ENCODE data around the gene CYS1. TPM values are rescaled to one million over a fixed set of nuclear protein-coding genes. Genes with fewer than 3 reads are reported as not detected.

The CYS1 gene
- polyA plus RNA-seq, 3 donors: not detected

DNA sequence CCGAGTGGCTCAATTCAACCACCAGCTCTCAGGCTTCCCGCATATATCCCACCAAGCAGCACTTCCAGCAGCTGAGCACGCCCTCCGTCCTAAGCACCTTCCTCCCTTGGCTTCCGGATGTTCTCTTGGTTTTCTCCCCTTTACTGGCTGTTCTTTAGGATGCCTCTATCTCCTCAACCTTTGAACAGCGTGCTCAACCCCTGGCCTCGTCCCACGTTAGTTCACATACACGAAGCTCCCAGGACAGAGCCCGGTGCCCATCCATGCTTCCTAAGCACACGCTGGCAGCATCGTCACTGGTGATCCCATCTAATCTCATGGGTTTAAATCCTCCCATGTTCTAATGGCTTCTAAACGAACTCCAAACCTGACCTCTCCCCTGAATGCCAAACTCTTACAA, 3.7 kb downstream of the CYS1 start:
- Mint-ChIP-seq H3K4me3 (peak overlapping the region in 1 of 2 donors; percentile 86), H3K4me1 (peaks cover 16% of the 10 kb centered on the region), H3K9me3 (peaks cover 0 to 15% (median 6%) of the 10 kb centered on the region in 7 donors), H3K27me3 (ENCODE audit: low read depth in 3 of 3) (peaks cover 73 to 83% (median 76%) of the 10 kb centered on the region in 3 donors), H3K36me3 (peaks cover 0 to 9% of the 10 kb centered on the region in 2 donors), H3K27ac (no peak overlapping the region)
- Histone ChIP-seq H3K27me3 (ENCODE audit: control insufficient read depth in 2 of 2, insufficient read depth in 2 of 2, low read length in 2 of 2) (peaks cover 58 to 81% of the 10 kb centered on the region in 2 donors), H3K27ac (ENCODE audit: low read depth in 1 of 2, low read length in 2 of 2) (no peak overlapping the region), H3K9ac (ENCODE audit: insufficient read depth, low read length, poor library complexity, severe bottlenecking) (no peak overlapping the region), H3K9me3 (replicated peaks in 1 of 2; ENCODE audit: control insufficient read depth in 1 of 2, insufficient read depth in 1 of 2, low read length in 2 of 2) (peaks cover 0 to 14% of the 10 kb centered on the region in 2 donors), H4K20me1 (ENCODE audit: insufficient read depth, low read length) (no peaks in the 10 kb centered on the region), H3K4me3 (replicated peaks in 1 of 3; ENCODE audit: low read depth in 2 of 3, low read length in 3 of 3) (no peak overlapping the region), H3K4me2 (replicated peaks; ENCODE audit: extremely low read depth, low read length, poor library complexity, severe bottlenecking) (no peak overlapping the region), H2AFZ (ENCODE audit: insufficient read depth, low read depth, low read length, poor library complexity, severe bottlenecking) (no peak overlapping the region), H3K36me3 (replicated peaks in 1 of 2; ENCODE audit: control insufficient read depth in 1 of 2, insufficient read depth in 2 of 2, low read length in 2 of 2) (no peaks in the 10 kb centered on the region), H3K79me2 (ENCODE audit: insufficient read depth, low read length) (no peaks in the 10 kb centered on the region), H3K4me1 (ENCODE audit: control insufficient read depth in 1 of 2, insufficient read depth in 2 of 2, low read length in 2 of 2) (peaks cover 8 to 17% of the 10 kb centered on the region in 2 donors)
- 81% methylated on average over 13 of the region's 13 CpGs for WGBS (ENCODE audit: insufficient coverage)
- no peak for DNase-seq
- intact Hi-C loops (cut with micrococcal nuclease): loop anchor here in 1 of 2 donors (5.0 kb wide), 1 partner anchor 591 kb away; no protein-coding TSS in a partner anchor
- TF ChIP-seq, protein P1, sequence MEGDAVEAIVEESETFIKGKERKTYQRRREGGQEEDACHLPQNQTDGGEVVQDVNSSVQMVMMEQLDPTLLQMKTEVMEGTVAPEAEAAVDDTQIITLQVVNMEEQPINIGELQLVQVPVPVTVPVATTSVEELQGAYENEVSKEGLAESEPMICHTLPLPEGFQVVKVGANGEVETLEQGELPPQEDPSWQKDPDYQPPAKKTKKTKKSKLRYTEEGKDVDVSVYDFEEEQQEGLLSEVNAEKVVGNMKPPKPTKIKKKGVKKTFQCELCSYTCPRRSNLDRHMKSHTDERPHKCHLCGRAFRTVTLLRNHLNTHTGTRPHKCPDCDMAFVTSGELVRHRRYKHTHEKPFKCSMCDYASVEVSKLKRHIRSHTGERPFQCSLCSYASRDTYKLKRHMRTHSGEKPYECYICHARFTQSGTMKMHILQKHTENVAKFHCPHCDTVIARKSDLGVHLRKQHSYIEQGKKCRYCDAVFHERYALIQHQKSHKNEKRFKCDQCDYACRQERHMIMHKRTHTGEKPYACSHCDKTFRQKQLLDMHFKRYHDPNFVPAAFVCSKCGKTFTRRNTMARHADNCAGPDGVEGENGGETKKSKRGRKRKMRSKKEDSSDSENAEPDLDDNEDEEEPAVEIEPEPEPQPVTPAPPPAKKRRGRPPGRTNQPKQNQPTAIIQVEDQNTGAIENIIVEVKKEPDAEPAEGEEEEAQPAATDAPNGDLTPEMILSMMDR (IDR thresholded peaks at IDR 0.05): no peak

DNA sequence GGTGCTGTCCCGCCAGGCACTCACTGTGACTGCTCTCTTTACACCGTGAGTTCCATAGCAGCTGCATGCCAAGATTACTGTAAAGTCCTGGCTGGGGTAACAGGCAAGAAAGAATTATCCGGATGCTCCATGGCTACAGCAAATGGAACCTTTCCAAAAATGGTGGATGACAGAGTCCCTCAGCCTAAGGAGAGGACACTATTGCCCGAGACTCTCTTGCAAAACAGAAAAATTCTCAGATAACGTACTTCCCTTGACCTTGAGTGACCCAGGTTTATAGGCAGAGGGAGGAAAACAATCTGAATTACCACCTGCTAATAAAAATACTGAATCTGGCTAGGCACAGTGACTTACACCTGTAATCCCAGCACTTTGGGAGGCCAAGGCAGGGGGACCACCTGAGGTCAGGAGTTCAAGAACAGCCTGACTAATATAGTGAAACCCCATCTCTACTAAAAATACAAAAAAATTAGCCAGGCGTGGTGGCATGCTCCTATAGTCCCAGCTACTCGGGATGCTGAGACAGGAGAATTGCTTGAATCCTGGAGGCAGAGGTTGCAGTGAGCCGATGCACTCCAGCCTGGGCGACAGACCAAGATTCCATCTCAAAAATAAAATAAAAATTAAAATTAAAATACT, 4.5 kb downstream of the CYS1 start:
- TF ChIP-seq, protein P1 (IDR thresholded peaks at IDR 0.05): no peak

More for the DNA sequence above, 4.5 kb downstream of the CYS1 start:
- Histone ChIP-seq H2AFZ (ENCODE audit: insufficient read depth, low read depth, low read length, poor library complexity, severe bottlenecking) (no peak overlapping the region), H3K4me1 (ENCODE audit: control insufficient read depth in 1 of 2, insufficient read depth in 2 of 2, low read length in 2 of 2) (peaks cover 4 to 15% of the 10 kb centered on the region in 2 donors), H3K79me2 (ENCODE audit: insufficient read depth, low read length) (no peaks in the 10 kb centered on the region), H3K9ac (ENCODE audit: insufficient read depth, low read length, poor library complexity, severe bottlenecking) (no peak overlapping the region), H4K20me1 (ENCODE audit: insufficient read depth, low read length) (no peaks in the 10 kb centered on the region), H3K4me2 (replicated peaks; ENCODE audit: extremely low read depth, low read length, poor library complexity, severe bottlenecking) (no peak overlapping the region), H3K27me3 (ENCODE audit: control insufficient read depth in 2 of 2, insufficient read depth in 2 of 2, low read length in 2 of 2) (peaks cover 50 to 73% of the 10 kb centered on the region in 2 donors), H3K4me3 (replicated peaks in 1 of 3; ENCODE audit: low read depth in 2 of 3, low read length in 3 of 3) (no peak overlapping the region), H3K9me3 (replicated peaks in 1 of 2; ENCODE audit: control insufficient read depth in 1 of 2, insufficient read depth in 1 of 2, low read length in 2 of 2) (peaks cover 0 to 14% of the 10 kb centered on the region in 2 donors), H3K27ac (ENCODE audit: low read depth in 1 of 2, low read length in 2 of 2) (no peak overlapping the region), H3K36me3 (replicated peaks in 1 of 2; ENCODE audit: control insufficient read depth in 1 of 2, insufficient read depth in 2 of 2, low read length in 2 of 2) (no peaks in the 10 kb centered on the region)
- H3K36me3 Mint-ChIP-seq: peaks cover 0 to 9% of the 10 kb centered on the region in 2 donors
- H3K4me1 Mint-ChIP-seq: peaks cover 10% of the 10 kb centered on the region
- H3K9me3 Mint-ChIP-seq: peaks cover 0 to 15% (median 5%) of the 10 kb centered on the region in 7 donors
- H3K27ac Mint-ChIP-seq: no peak overlapping the region
- peaks cover 65 to 76% (median 73%) of the 10 kb centered on the region in 3 donors for H3K27me3 Mint-ChIP-seq (ENCODE audit: low read depth in 3 of 3)
- 83% methylated on average over 4 of the region's 9 CpGs for WGBS (ENCODE audit: insufficient coverage)
- peak overlapping the region in 1 of 2 donors; percentile 86 for H3K4me3 Mint-ChIP-seq
- intact Hi-C loops (cut with micrococcal nuclease): loop anchor here in 1 of 2 donors (5.0 kb wide), 1 partner anchor 592 kb away; no protein-coding TSS in a partner anchor
- DNase-seq: no peak

Measured in CD14-positive monocyte (primary cell).